ENCODE data around the gene HIVEP3. TPM values are rescaled to one million over a fixed set of nuclear protein-coding genes. Genes with fewer than 3 reads are reported as not detected.

Gene HIVEP3
- total RNA-seq, 1 donor = 1.8 TPM

DNA sequence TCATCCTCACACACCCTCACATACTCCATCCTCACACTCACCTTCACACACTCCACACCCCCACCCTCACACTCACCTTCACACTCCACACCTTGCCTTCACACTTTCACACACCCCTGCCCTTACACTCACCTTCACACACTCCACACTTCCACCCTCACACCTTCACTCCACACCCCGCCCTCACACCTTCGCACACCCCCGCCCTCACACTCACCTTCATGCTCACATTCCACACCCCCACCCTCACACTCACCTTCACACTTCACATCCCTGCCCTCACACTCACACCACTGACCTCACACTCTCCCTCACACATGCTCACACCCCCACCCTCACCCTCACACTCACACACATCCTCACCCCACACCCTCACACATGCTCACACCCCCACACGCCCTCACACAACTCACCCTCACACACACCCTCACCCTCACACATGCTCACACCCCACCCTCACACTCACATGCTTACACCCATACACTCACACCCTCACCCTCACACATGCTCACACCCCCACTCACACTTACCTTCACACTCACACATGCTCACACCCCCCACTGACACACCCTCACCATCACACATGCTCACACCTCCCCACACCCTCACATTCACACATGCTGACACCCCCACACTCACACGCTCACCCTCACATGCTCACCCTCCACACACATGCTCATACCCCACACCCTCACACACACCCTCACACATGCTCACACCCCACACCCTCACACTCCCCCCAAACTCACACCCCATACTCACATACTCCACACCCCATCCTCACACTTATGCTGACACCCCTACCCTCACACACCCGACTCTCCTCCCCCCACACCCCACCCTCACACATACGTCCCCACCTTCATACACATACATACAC lies 389.8 kb downstream of the HIVEP3 start:
- H3K4me2 ChIP-seq (ENCODE audit: insufficient read depth, low read length) = no peak overlapping the region
- DNase-seq (ENCODE audit: insufficient read length, low spot score, missing footprints) = peak; percentile 10
- TF ChIP-seq, protein P1, sequence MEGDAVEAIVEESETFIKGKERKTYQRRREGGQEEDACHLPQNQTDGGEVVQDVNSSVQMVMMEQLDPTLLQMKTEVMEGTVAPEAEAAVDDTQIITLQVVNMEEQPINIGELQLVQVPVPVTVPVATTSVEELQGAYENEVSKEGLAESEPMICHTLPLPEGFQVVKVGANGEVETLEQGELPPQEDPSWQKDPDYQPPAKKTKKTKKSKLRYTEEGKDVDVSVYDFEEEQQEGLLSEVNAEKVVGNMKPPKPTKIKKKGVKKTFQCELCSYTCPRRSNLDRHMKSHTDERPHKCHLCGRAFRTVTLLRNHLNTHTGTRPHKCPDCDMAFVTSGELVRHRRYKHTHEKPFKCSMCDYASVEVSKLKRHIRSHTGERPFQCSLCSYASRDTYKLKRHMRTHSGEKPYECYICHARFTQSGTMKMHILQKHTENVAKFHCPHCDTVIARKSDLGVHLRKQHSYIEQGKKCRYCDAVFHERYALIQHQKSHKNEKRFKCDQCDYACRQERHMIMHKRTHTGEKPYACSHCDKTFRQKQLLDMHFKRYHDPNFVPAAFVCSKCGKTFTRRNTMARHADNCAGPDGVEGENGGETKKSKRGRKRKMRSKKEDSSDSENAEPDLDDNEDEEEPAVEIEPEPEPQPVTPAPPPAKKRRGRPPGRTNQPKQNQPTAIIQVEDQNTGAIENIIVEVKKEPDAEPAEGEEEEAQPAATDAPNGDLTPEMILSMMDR (IDR thresholded peaks at IDR 0.05; ENCODE audit: extremely low read depth, low read depth, low read length) = no peak
- H3K4me1 ChIP-seq (ENCODE audit: insufficient read depth, low read length) = no peaks in the 10 kb centered on the region
- no peaks in the 10 kb centered on the region for H3K27me3 ChIP-seq (ENCODE audit: insufficient read depth, low read length)
- no peak overlapping the region for H2AFZ ChIP-seq (ENCODE audit: low read length)
- H3K4me3 ChIP-seq (ENCODE audit: insufficient read depth, low read length) = no peak overlapping the region
- H3K27ac ChIP-seq (ENCODE audit: low read depth, low read length) = no peak overlapping the region
- no peaks in the 10 kb centered on the region for H3K36me3 ChIP-seq (ENCODE audit: insufficient read depth, low read length)
- H3K9me3 ChIP-seq (ENCODE audit: low read depth, low read length) = no peaks in the 10 kb centered on the region
- no peaks in the 10 kb centered on the region for H3K79me2 ChIP-seq (ENCODE audit: insufficient read depth, low read length)
- H4K20me1 ChIP-seq (ENCODE audit: insufficient read depth, low read length) = peaks cover 9% of the 10 kb centered on the region

DNA sequence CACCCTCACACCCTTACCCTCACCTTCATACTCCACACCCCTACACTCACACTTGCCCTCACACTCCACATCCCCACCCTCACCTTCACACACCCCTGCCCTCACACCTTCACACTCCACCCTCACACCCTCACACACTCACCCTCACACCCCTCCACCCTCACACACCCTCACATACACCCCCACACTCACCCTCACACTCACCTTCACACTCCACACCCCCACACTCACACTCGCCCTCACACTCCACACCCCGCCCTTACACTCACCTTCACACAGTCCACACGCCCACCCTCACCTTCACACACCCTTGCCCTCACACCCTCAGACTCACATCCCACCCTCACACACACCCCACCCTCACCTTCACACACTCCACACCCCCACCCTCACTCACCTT lies 390.6 kb downstream of the HIVEP3 start:
- no peaks in the 10 kb centered on the region for H3K27me3 ChIP-seq (ENCODE audit: insufficient read depth, low read length)
- H3K4me2 ChIP-seq (ENCODE audit: insufficient read depth, low read length) = no peak overlapping the region
- H3K4me3 ChIP-seq (ENCODE audit: insufficient read depth, low read length) = no peak overlapping the region
- no peaks in the 10 kb centered on the region for H3K79me2 ChIP-seq (ENCODE audit: insufficient read depth, low read length)
- no peaks in the 10 kb centered on the region for H3K36me3 ChIP-seq (ENCODE audit: insufficient read depth, low read length)
- H2AFZ ChIP-seq (ENCODE audit: low read length) = no peak overlapping the region
- peaks cover 9% of the 10 kb centered on the region for H4K20me1 ChIP-seq (ENCODE audit: insufficient read depth, low read length)
- H3K4me1 ChIP-seq (ENCODE audit: insufficient read depth, low read length) = no peaks in the 10 kb centered on the region
- no peaks in the 10 kb centered on the region for H3K9me3 ChIP-seq (ENCODE audit: low read depth, low read length)
- TF ChIP-seq, protein P1 (IDR thresholded peaks at IDR 0.05; ENCODE audit: extremely low read depth, low read depth, low read length) = no peak
- H3K27ac ChIP-seq (ENCODE audit: low read depth, low read length) = no peak overlapping the region
- DNase-seq (ENCODE audit: insufficient read length, low spot score, missing footprints) = peak; percentile 60

DNA sequence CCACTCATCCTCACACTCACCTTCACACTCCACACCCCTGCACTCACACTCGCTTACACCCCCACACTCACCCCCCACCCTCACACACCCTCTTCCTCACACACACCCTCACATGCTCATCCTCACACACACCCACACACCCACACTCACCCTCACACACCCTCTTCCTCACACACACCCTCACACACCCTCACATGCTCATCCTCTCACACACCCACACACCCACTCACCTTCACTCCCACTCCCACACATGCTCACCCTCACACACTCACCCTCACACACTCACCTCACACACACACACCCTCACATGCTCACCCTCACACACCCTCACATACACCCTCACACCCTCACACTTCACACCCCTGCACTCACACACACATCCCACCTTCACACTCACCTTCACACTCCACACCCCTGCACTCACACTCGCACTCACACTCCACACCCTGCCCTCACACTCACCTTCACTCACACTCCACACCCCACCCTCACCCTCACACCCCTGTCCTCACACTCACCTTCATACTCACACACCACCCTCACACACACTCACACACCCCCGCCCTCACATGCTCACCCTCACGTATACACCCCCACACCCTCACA lies 391.7 kb downstream of the HIVEP3 start:
- Histone ChIP-seq H3K4me3 (ENCODE audit: insufficient read depth, low read length) (no peak overlapping the region), H3K9me3 (ENCODE audit: low read depth, low read length) (no peaks in the 10 kb centered on the region)
- no peak for DNase-seq (ENCODE audit: insufficient read length, low spot score, missing footprints)

More for the DNA sequence above, 391.7 kb downstream of the HIVEP3 start:
- H2AFZ ChIP-seq (ENCODE audit: low read length) = no peak overlapping the region
- H3K36me3 ChIP-seq (ENCODE audit: insufficient read depth, low read length) = no peaks in the 10 kb centered on the region
- H3K27ac ChIP-seq (ENCODE audit: low read depth, low read length) = no peak overlapping the region
- TF ChIP-seq, protein P1 (IDR thresholded peaks at IDR 0.05; ENCODE audit: extremely low read depth, low read depth, low read length) = no peak
- no peak overlapping the region for H3K4me2 ChIP-seq (ENCODE audit: insufficient read depth, low read length)
- peaks cover 9% of the 10 kb centered on the region for H4K20me1 ChIP-seq (ENCODE audit: insufficient read depth, low read length)
- no peaks in the 10 kb centered on the region for H3K27me3 ChIP-seq (ENCODE audit: insufficient read depth, low read length)
- no peaks in the 10 kb centered on the region for H3K79me2 ChIP-seq (ENCODE audit: insufficient read depth, low read length)
- no peaks in the 10 kb centered on the region for H3K4me1 ChIP-seq (ENCODE audit: insufficient read depth, low read length)

All from osteoblast (primary cell).